HG02938 (cell line): ENCODE measurements around the gene FAT4.
A peak's percentile ranks its signal among the peaks of the same experiment; 100 is the strongest.

Experiments used
- ATAC-seq: cut with Tn5 transposase; IDR thresholded peaks from one replicate; pipeline ENCODE4 v1.9.1; 2021; ENCODE audit warnings: mild to moderate bottlenecking, moderate library complexity; ENCODE audit not compliant: unreplicated experiment

FAT4 gene, protein sequence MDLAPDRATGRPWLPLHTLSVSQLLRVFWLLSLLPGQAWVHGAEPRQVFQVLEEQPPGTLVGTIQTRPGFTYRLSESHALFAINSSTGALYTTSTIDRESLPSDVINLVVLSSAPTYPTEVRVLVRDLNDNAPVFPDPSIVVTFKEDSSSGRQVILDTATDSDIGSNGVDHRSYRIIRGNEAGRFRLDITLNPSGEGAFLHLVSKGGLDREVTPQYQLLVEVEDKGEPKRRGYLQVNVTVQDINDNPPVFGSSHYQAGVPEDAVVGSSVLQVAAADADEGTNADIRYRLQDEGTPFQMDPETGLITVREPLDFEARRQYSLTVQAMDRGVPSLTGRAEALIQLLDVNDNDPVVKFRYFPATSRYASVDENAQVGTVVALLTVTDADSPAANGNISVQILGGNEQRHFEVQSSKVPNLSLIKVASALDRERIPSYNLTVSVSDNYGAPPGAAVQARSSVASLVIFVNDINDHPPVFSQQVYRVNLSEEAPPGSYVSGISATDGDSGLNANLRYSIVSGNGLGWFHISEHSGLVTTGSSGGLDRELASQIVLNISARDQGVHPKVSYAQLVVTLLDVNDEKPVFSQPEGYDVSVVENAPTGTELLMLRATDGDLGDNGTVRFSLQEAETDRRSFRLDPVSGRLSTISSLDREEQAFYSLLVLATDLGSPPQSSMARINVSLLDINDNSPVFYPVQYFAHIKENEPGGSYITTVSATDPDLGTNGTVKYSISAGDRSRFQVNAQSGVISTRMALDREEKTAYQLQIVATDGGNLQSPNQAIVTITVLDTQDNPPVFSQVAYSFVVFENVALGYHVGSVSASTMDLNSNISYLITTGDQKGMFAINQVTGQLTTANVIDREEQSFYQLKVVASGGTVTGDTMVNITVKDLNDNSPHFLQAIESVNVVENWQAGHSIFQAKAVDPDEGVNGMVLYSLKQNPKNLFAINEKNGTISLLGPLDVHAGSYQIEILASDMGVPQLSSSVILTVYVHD (N-terminal part only)

DNA sequence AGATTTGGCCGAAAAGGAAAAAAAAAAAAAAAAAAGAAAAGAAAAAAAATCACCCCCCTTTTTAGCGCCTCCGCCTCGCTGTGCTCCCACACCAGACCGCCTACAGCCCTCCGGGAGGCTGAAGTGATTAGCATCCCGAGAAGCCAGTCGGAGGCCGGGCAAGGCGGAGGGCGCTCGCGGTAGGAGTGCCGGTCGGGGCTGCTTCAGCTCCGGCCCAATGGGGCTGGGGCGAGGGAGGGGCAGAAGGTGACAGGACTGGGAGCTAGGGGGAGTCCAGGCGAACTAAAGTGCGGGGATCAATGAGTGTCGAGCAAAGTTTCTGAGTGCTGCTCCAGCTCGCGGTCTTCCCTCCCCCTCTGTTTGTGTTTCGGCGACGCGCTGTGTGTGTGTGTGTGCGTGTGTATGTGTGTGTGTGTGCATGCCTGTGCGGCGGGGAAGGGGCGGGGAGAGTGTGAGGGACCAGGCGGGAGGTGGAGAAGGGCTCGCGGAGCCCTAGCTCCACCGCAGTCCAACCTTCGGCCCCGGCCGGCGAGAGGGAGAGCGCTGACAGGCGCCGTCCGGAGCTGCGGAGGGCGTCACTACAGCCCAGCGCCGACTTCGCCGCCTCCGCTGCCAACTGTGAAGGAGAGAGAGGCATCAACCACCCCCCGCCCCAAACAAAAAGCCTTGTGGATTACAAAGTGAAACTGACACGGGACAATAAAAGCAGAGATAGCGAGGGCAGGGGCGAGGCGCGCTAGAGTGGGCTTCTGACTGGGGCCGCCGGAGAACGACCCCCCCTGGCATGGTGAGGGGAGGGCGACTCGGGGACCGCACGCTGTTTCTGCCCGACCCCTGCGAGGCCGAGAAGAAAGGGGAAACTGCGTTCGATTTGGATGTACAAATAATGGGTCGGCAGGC is at the start of gene FAT4:
TSS of gene FAT4 (plus strand) at position 280 of the 900 bp plus-strand sequence. CDS start 1,457 bp downstream, outside the sequence.
- ATAC-seq: peak; percentile 63

DNA sequence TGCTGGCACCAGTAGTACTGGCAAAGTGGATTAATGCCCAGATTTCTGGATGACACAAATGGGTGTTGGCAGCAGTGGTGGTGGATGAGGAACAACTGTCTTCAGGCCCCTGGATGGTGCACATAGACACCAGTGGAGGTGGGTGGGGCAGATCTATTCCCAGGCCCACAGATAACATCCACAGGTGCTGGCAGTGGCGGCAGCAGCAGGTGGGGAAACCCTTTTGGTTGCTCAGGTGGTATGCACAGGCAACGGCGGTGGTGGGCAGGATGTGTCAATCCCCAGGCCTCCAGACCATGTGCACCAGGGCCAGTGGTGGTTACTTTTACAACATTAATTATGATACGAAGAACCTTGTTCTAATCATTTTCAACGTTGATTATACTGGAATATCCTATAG is 48.9 kb upstream of the FAT4 start:
- no peak for ATAC-seq

DNA sequence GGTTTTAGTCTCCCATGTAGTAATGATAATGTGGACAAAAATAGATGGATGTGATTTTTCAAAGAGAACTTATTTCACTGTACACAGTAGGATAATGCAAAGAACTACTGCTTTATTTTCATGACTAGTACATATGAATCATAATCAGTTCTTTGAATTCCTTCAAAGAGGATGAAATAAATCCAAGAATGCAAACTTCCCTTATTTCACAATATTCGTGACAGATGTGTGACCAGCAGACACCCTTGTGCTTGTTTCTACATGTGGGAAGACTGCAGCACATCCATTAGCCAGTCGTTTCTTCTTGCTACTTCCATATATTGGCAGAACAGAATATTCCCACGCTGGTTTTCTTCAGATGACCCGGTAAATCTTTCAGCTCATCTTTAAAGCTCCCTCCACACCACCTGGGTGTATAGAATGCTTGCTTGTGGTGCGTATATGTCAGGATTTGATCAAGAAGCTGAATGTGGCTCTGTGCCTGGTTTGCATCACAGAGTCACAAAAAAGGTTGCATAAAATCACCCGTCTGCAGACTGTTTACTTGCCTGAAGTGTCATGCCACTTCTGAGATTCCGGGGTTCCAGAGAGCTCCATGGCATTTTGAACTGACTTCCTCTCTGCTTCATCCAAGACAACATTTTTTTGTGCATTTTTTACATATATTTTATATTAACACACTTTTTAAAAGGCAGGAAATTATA is 47.7 kb upstream of the FAT4 start:
- no peak for ATAC-seq

DNA sequence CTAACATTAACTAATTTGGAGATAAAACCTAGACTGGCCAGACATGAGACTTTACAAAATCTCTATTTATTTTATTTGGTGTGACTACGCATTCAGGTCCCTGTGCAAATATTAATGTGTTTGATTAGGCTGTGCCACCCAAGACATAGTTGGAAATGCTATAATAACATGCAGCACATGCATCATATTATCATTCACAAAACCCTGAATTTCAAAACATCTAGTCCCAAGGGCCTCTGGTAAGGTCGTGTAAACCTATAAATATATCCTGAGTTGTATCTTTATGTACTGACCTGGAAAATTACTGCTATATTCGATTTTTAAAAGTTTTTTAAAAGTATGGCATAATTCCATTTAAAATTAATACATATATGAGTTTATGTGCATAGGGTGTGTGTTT is 47.1 kb upstream of the FAT4 start:
- no peak for ATAC-seq

DNA sequence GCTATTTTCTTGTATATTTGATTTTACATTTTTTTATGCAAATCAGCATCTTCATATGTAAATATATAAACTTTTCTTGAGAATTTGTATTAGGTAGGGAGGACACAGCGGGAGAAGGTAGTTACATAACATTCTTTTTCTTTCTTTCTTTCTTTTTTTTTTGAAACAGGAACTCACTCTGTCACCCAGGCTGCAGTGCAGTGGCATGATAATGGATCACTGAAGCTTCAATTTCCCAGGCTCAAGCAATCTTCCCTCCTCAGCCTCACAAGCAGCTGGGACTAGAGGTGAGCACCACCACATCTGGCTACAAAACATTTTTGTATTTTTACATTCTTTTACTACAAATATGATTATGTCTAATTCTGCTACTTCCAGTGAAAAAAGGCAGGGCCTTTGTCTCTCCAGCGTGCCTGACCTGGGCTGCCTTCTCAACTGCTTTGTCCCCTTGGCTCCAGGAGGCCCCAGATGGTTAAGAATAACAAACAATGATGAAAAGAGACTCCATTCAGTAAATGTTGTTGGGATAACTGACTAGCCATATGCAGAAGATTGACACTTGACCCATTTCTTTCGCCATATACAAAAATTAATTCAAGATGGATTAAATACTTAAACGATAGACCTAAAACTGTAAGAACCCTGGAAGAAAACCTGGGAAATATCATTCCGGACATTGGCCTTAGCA is 46.5 kb upstream of the FAT4 start:
- no peak for ATAC-seq

DNA sequence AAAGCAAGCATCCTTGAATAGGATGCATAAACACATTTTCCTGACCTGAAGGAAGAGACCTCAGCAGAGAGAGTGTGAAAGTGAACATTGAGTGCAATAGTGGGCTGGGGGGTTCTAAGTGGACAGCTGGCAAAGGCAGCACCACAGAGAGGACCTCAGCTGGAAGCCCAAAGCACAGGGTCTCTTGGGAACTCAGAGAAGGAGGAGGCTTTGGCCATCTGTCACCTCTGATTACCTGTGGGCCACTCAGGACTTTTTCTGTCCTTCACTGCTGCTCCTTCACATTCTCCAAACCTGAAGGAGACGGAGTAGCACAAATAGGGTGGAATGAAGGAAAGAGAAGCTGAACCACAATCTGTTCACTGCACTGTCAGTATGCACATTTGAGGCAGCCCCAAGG is 37.9 kb upstream of the FAT4 start:
- no peak for ATAC-seq

DNA sequence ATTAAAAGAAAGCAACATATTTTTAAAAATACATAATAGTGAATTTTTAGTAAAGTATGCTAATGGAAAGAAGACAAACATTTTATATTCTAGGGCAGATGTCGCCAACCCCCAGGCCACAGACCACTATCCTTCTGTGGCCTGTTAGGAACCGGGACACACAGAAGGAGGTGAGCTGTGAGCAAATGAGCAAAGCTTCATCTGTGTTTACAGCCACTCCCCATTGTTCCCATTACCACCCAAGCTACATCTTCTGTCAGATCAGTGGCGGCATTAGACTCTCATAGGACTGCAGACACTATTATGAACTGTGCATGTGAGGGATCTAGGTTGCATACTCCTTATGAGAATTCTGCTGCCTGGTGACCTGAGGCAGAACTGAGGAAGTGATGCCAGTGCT is 37.0 kb upstream of the FAT4 start:
- no peak for ATAC-seq

DNA sequence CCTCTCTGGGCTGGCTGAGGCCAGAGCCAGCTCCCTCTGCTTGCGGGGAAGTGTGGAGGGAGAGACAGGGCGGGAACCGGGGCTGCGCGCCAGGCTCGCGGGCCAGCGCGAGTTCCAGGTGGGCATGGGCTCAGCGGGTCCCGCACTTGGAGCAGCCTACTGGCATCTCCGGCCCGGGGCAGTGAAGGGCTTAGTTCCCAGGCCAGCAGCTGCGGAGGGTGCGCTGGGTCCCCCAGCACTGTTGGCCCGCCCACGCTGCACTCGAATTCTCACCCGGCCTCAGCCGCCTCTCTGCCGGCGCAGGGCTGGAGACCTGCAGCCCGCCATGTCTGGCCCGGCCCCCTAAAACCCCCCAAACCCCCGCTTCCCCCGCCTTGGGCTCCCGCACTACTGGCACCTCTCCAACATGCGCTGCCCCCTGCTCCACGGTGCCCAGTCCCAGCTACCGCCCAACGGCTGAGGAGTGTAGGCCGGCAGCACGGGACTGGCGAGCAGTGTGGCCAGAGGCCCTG is 33.8 kb upstream of the FAT4 start:
- ATAC-seq: no peak

DNA sequence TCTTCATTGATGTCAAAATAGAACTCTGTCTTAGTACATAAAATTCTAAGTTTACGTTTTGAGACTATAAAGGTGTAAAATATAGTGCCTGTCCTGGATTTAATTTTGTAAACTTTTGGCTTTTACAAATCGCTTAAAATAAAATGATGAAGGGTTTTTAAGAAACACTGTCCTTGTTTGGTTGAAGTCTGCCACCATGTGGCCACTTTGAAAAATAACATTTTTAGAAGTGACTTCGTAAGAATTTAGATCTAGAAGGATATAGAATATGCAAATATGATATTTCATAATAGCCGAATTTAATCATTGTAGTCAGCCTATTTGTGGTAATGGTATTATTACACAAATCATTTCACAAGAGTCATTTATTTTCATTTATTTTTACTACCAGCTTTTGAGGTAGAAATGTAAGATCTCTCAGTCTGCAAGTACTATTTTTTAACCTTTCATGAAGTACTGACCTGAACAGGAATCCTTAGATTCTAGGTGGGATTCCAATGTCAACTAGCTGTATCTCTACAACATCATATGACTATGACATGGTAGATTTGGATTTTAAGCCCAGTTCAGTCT is 31.0 kb upstream of the FAT4 start:
- ATAC-seq: peak; percentile 69

DNA sequence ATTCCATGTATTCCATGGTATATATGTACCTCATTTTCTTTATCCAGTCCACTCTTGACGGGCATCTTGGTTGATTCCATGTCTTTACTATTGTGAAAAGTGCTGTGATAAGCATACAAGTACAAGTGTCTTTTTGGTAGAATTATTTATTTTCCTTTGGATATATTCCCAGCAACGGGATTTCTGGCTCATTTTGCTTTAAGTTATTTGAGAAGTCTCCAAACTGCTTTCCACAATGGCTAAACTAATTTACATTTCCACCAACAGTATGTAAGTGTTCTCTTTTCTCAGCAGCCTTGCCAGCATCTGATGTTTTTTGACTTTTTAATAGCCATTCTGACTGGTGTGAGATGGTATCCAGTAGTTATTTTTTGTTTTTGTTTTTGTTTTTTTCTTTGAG is 17.6 kb upstream of the FAT4 start:
- ATAC-seq: no peak

DNA sequence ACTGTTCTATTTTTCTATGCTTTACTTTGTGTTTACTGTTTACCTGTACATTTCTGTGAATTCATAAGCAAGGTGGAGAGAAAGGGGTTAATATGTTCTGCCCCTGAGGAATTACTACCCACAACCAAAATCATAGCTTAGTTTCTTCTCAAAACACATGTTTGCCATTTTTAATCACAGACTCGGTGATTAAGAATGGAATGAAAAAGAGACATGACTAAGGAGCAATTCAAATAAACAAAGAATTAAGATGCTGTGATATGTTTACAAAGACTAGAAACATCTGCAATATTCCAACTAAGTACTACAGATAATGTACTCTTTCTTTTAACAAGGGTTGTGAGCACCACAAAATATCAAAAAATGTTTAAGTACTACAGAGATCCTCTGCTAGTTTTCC is 11.7 kb upstream of the FAT4 start:
- no peak for ATAC-seq

DNA sequence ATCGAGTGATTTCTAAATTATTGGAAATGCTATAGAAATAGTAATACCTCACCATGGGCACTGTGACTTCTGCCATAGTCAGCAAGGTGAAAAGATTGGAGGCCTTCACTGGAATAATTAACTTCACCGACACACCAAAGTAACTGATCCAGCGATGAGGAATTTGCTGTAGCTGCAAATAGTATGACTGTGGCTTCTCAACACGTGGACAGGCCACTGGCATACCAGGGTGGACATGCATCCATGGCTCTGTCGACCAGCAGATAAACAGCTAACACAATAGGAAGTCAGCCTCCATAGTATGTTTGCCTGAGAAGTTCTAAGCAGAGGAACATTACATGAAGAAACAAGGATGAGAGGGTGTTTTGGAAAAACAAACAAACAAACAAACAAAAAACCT is 10.9 kb upstream of the FAT4 start:
- no peak for ATAC-seq

DNA sequence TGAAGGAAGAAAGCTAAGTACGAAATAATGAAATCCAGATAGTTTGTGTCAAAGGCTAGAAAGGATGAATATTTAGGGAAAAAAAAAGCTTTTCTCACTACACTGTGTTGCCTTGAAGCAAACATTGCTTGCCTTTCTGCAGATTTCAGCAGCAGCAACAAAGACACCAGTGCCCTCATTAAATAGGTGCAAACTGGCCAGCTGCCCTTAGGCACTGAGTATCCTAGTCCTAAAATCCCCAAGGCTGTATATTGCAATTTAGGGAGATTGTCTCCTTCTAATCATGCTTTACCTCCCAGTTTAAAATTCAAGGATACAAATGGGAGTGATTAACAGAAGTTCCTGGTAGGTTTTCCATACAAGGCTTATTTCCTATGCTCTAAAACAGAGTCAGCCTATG is 8.6 kb upstream of the FAT4 start:
- ATAC-seq: no peak

DNA sequence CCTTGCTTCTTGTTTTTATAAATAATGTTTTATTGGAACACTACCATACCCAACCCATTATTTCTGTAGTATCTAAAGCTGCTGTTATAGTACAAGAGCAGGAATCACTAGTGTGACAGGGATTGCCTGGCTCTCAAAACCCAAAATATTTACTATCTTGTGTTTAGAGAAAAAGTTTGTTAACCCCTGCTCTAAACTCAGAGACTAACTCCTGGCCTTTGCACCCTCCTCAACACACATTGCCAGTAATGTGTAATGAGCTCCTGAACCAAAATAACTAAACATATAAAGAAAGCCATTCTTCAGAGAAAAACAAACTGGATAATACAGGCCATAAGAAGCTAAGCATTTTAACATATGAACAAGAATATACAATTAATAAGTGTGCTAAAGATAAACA is 8.2 kb upstream of the FAT4 start:
- ATAC-seq: no peak

DNA sequence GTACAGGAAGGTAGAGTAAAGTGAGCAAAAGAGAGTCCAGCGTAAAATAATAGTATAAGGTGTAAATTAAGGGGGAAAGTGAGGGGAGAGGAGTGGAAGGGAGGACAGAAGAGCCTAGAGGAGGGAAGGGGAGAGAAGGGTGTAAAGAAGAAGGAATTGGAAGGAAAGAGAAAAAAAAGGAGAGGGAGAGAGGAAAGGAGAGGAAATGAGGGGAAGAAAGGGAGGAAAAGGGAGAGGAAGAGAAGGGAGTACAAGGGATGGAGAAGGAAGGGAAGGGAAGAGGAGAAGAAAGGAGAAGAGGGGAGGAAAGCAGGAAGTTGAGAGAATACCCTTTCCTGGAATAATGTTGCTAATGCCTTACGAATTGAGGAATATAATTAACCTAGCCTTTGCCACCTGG is 3.3 kb upstream of the FAT4 start:
- no peak for ATAC-seq

DNA sequence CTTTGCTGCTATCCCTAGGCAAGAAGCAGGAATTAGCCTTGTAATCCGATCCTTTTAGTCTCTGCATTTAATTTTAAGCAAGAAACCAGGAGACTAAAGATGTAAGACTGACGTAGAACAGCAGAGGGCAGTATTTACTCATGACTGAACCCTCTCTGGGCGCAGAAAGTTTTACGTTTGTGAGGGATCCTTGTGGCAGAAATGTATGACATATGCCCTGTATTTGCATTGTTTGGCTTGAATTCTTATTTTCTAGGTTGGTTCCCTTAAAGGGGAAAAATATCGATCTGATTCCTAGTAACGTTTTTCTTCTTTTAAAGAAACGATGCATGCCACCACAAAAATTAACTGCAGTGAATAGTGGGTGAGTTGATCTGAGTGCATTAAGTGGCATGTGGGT is 1.3 kb upstream of the FAT4 start:
- ATAC-seq: peak; percentile 51

DNA sequence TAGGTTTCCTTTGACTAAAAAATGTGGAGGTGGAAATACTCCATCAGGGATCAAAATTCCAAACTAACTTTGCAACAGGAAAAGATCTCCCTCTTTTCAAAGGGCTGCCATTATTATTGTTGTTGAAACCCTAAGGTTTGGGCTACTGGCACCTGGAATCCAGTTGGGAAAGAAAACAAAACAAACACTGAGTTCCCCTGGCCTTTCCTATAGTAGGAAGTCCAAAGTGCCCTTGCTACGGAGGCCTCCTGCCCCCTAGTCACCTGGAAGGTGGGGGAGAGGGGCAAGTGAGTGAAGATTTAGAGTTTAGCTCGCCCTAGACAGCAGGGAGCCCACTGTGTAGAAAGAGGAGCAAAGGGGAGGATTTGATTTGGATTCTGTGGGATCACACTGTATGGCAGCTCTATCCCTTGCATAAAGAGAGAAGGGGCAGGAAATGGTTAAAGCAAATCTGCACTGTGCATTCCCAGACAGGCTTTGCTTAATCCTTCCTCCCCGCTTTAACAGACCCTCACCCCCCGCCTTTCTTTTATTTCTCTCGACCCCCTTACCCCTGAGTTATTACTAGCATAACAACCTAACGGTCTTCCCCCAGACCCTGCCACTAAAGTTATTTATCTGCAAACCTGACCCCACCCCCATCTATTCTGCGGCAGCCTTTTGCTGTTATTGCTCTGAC is 627 bp upstream of the FAT4 start:
- no peak for ATAC-seq

DNA sequence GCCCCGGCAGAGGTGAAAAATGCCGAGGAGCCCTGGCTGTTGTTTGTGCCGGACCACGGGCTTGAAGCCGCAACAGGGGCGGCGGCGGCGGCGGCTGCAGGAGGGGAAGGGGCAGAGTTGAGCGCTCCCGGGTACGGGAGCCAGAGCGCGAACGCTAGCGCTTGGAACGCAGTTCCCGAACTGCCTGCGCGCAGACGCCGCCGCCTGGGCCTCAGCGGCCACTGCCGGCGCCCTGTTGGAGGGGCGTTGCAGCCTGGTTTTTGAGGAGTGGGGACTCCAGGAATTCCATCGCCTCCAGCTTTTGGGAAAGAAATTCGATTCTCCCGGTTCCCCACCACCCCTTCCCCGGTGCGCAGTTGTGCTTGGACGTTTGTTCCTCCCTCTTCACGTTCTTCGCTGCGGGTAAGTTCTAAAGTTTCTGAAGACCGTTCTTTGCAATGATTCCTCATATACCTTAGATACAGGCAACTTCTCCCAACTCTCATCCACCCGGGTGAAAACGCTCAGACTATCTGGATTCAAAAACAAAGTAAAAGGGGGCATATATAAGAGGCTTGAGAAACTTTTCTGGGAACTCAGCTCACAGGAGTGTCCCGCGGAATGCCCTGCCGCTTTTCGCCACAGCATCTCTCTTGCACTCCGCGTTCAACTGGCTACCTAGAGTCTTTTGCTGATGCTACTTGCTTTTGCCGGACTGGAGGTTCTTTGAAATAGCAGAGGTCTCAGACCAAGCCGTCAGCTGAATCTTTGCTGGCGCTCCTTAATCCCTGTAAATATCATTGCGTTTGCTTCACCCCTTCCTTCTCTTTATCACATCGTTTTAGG is 1.0 kb downstream of the FAT4 start:
- no peak for ATAC-seq
